Measurements from ENCODE around the gene ENDOD1.

DNA sequence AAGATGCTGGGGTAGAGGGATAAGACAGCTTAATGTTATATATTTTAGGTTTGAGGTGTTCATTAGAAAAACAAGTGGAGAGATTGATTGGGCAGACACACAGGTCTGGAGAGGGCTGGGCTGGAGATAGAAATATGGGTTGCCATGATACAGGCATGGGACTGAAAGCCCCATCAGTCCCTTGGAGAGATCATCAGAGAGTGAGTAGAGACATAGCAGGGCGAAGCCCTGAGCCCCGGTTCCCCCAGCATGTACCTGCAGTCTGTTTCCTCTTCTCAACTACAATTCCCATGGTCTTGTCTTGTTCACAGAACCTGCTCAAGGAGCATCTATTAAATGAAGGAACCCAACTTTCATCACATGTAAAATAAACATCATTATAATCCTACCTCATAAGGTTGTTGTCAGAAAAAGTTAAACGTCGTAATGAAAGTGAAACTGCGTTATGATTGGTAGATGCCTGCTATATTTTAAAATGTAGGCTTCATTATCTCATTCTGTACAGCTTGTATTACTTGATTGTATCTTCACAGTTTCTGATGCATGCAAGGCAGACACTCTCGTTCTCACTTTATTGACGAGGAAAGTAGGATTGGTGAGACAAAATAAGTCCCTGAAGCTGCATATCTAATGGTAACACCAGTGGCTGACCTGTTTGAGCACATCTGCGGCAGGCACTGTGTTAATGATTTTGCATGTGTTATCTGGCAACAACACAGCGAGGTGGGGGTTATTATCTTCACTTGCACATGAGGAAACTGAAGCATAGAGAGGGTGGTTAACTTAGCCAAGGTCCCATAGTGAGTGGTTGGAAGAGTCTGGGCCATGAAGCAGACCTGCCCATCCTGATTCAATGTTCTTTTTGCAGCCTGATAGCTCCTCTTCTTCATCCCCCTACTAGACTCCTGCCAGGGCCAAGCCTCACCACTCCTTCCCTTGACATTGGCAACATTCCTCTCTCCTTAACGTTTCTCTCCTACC lies 63.5 kb downstream of the ENDOD1 start:
- TF ChIP-seq, protein P1, sequence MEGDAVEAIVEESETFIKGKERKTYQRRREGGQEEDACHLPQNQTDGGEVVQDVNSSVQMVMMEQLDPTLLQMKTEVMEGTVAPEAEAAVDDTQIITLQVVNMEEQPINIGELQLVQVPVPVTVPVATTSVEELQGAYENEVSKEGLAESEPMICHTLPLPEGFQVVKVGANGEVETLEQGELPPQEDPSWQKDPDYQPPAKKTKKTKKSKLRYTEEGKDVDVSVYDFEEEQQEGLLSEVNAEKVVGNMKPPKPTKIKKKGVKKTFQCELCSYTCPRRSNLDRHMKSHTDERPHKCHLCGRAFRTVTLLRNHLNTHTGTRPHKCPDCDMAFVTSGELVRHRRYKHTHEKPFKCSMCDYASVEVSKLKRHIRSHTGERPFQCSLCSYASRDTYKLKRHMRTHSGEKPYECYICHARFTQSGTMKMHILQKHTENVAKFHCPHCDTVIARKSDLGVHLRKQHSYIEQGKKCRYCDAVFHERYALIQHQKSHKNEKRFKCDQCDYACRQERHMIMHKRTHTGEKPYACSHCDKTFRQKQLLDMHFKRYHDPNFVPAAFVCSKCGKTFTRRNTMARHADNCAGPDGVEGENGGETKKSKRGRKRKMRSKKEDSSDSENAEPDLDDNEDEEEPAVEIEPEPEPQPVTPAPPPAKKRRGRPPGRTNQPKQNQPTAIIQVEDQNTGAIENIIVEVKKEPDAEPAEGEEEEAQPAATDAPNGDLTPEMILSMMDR (IDR thresholded peaks at IDR 0.05): no peak
- TF ChIP-seq EZH2phosphoT487 (IDR thresholded peaks at IDR 0.05): no peak
